Astrocyte (in vitro differentiated cells and primary cell): ENCODE measurements around the gene KCP. TPM values are rescaled to one million over a fixed set of nuclear protein-coding genes. Genes with fewer than 3 reads are reported as not detected.

Experiments
- DNase-seq: peaks from one replicate; pipeline ENCODE4 v3.0.0-alpha.2; 2010; ENCODE audit warnings: low read depth
- FAIRE-seq: peaks from 2 replicates; lab custom pipeline; 2011; peaks lifted over from hg19 to GRCh38; lab: Jason Lieb, UNC
- H2AFZ ChIP-seq: 2 replicates; pipeline ENCODE4 v1.6.0; 2012; ENCODE audit warnings: low read depth, low read length, inconsistent platforms
- H3K27ac ChIP-seq: 2 replicates; pipeline ENCODE4 v1.5.1; 2011; ENCODE audit warnings: low read depth, low read length, inconsistent platforms
- H3K27me3 ChIP-seq: 2 replicates; pipeline ENCODE4 v1.6.0; 2011; ENCODE audit warnings: low read length, inconsistent platforms; ENCODE audit not compliant: insufficient read depth
- H3K36me3 ChIP-seq: 2 replicates; pipeline ENCODE4 v1.5.1; 2011; ENCODE audit warnings: low read length, inconsistent platforms; ENCODE audit not compliant: insufficient read depth
- H3K4me1 ChIP-seq: 2 replicates; pipeline ENCODE4 v1.5.1; 2011; ENCODE audit warnings: low read length, inconsistent platforms; ENCODE audit not compliant: insufficient read depth
- H3K4me2 ChIP-seq: 2 replicates; pipeline ENCODE4 v1.6.0; 2012; ENCODE audit warnings: low read length, inconsistent platforms
- H3K4me3 ChIP-seq: 2 replicates; pipeline ENCODE4 v1.5.1; 2011; ENCODE audit warnings: low read depth, mild to moderate bottlenecking, low read length, inconsistent platforms; ENCODE audit not compliant: insufficient read depth
- H3K79me2 ChIP-seq: 2 replicates; pipeline ENCODE4 v1.6.0; 2012; ENCODE audit warnings: mild to moderate bottlenecking, low read length, inconsistent platforms; ENCODE audit not compliant: insufficient read depth
- H3K9ac ChIP-seq: 2 replicates; pipeline ENCODE4 v1.6.0; 2012; ENCODE audit warnings: mild to moderate bottlenecking, low read length, inconsistent platforms
- H3K9me3 ChIP-seq: 2 replicates; pipeline ENCODE4 v1.5.1; 2012; ENCODE audit warnings: low read depth, mild to moderate bottlenecking, low read length, inconsistent platforms; ENCODE audit not compliant: insufficient read depth
- H4K20me1 ChIP-seq: 2 replicates; pipeline ENCODE4 v1.6.0; 2012; ENCODE audit warnings: low read length, inconsistent platforms; ENCODE audit not compliant: insufficient read depth
- H3K27ac Mint-ChIP-seq: one replicate; pipeline ENCODE4 v1.8.0; 2021; ENCODE audit warnings: mild to moderate bottlenecking, mixed read lengths; ENCODE audit not compliant: unreplicated experiment
- H3K27me3 Mint-ChIP-seq: one replicate; pipeline ENCODE4 v1.8.0; 2021; ENCODE audit warnings: low read depth, mixed read lengths; ENCODE audit not compliant: unreplicated experiment
- H3K36me3 Mint-ChIP-seq: one replicate; pipeline ENCODE4 v1.8.0; 2021; ENCODE audit warnings: low read depth, mixed read lengths; ENCODE audit not compliant: unreplicated experiment
- H3K4me1 Mint-ChIP-seq: one replicate; pipeline ENCODE4 v1.8.0; 2021; ENCODE audit warnings: low read depth, mixed read lengths; ENCODE audit not compliant: unreplicated experiment
- H3K4me3 Mint-ChIP-seq: one replicate; pipeline ENCODE4 v1.8.0; 2021; ENCODE audit warnings: mild to moderate bottlenecking, moderate library complexity, mixed read lengths; ENCODE audit not compliant: unreplicated experiment
- H3K9me3 Mint-ChIP-seq: one replicate; pipeline ENCODE4 v1.8.0; 2021; ENCODE audit warnings: mild to moderate bottlenecking, mixed read lengths; ENCODE audit not compliant: unreplicated experiment
- EZH2 ChIP-seq: IDR thresholded peaks from 2 replicates; pipeline ENCODE4 v1.6.1; 2012; ENCODE audit warnings: mild to moderate bottlenecking, low read length, inconsistent platforms; ENCODE audit not compliant: insufficient read depth
- total RNA-seq: library from RNA; stranded (reverse); gene quantifications from 2 replicates; pipeline ENCODE4 v1.2.1, GENCODE V29; 2021
- TF ChIP-seq, protein P1 (sequence below): IDR thresholded peaks from 2 replicates; pipeline ENCODE4 v1.5.1; 2011; ENCODE audit warnings: low read depth, mild to moderate bottlenecking, inconsistent platforms, low read length, moderate library complexity; ENCODE audit not compliant: insufficient read depth

KCP gene
- total RNA-seq, 1 donor from 2014 or later, result 0.20 TPM

DNA sequence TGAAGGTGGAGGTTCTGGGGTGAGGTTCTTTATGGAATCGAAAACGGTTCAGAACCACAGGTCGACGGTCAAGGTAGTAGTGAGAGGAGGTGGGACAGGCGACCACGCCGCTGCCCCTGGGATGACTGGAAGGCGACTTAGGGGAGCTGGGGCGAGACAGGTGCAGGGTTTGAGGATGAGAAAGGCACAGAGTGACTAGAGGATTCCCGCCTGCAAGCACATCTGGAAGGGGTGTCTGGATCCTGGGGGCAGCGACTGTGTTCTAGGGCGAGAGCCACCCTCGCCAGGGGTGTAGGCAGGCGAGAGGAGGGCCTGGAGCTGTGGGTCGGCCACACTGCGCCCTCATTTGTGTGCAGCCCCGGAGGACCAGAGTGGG is 26.8 kb upstream of the KCP start:
- peaks cover 2% of the 10 kb centered on the region for H3K4me1 Mint-ChIP-seq
- TF ChIP-seq, protein P1, sequence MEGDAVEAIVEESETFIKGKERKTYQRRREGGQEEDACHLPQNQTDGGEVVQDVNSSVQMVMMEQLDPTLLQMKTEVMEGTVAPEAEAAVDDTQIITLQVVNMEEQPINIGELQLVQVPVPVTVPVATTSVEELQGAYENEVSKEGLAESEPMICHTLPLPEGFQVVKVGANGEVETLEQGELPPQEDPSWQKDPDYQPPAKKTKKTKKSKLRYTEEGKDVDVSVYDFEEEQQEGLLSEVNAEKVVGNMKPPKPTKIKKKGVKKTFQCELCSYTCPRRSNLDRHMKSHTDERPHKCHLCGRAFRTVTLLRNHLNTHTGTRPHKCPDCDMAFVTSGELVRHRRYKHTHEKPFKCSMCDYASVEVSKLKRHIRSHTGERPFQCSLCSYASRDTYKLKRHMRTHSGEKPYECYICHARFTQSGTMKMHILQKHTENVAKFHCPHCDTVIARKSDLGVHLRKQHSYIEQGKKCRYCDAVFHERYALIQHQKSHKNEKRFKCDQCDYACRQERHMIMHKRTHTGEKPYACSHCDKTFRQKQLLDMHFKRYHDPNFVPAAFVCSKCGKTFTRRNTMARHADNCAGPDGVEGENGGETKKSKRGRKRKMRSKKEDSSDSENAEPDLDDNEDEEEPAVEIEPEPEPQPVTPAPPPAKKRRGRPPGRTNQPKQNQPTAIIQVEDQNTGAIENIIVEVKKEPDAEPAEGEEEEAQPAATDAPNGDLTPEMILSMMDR, result no peak
- TF ChIP-seq EZH2, result no peak
- Histone ChIP-seq H3K79me2 (no peaks in the 10 kb centered on the region), H3K9me3 (no peaks in the 10 kb centered on the region), H3K27ac (no peak overlapping the region), H4K20me1 (no peaks in the 10 kb centered on the region), H3K4me3 (no peak overlapping the region), H2AFZ (no peak overlapping the region), H3K4me1 (no peaks in the 10 kb centered on the region), H3K36me3 (no peaks in the 10 kb centered on the region), H3K9ac (no peak overlapping the region), H3K4me2 (peak overlapping the region; percentile 78), H3K27me3 (peaks cover 39% of the 10 kb centered on the region)
- peaks cover 3% of the 10 kb centered on the region for H3K36me3 Mint-ChIP-seq
- no peak for FAIRE-seq
- peaks cover 67% of the 10 kb centered on the region for H3K27me3 Mint-ChIP-seq
- no peak for DNase-seq
- H3K4me3 Mint-ChIP-seq, result peak overlapping the region; percentile 76
- no peak overlapping the region for H3K27ac Mint-ChIP-seq
- H3K9me3 Mint-ChIP-seq, result peaks cover 5% of the 10 kb centered on the region

DNA sequence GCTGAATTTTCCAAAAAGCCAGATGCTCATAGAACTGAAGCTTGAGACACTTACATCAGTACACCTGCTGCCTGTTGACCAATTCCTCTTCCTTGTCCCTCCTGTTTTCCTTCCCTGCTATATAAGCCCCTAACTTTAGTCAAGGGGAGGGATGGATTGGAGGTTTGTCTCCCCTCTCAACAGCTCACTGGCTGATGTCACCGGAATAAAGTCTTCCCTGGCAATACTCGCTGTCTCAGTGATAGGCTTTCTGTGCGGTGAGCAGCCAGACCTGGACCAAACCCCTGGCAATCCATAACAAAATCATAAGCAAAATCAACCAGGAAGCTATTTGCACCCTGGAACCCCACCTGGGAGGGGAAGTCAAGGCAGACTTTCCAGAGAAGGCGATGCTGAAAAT is 26.3 kb upstream of the KCP start:
- H3K27me3 ChIP-seq, result peaks cover 39% of the 10 kb centered on the region
- FAIRE-seq (no peak), DNase-seq (no peak)
- H3K4me1 Mint-ChIP-seq, result peaks cover 2% of the 10 kb centered on the region
- no peak overlapping the region for H3K4me2 ChIP-seq
- no peaks in the 10 kb centered on the region for H3K9me3 ChIP-seq
- peaks cover 3% of the 10 kb centered on the region for H3K36me3 Mint-ChIP-seq
- no peak overlapping the region for H3K27ac ChIP-seq
- H4K20me1 ChIP-seq, result no peaks in the 10 kb centered on the region
- no peak for TF ChIP-seq EZH2
- TF ChIP-seq, protein P1, result no peak
- no peaks in the 10 kb centered on the region for H3K4me1 ChIP-seq
- H3K27ac Mint-ChIP-seq, result no peak overlapping the region
- H3K27me3 Mint-ChIP-seq, result peaks cover 68% of the 10 kb centered on the region
- H3K9me3 Mint-ChIP-seq, result peaks cover 5% of the 10 kb centered on the region
- H3K79me2 ChIP-seq, result no peaks in the 10 kb centered on the region
- H2AFZ ChIP-seq, result no peak overlapping the region
- no peak overlapping the region for H3K9ac ChIP-seq
- no peak overlapping the region for H3K4me3 Mint-ChIP-seq
- no peak overlapping the region for H3K4me3 ChIP-seq
- H3K36me3 ChIP-seq, result no peaks in the 10 kb centered on the region

DNA sequence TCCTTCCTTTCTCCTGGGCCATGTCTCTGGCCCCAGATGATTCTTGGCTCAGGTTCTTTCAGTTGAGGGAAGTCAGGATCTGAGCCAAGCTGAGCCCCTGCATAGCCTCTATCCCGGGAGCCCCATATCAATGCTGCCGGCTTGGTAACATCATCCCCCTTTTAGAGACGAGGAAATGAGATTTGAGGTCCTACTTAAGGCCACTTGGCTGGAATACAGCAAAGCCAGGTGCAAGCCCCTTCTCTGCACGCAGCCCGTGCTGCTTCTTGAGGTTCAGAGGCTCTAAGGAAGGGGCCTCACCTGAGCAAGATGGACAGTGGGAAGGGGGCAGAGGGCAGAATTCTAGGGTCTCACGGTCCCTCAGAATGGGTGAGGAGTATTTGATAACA is 24.8 kb upstream of the KCP start:
- H3K27me3 Mint-ChIP-seq, result peaks cover 64% of the 10 kb centered on the region
- no peak overlapping the region for H3K4me2 ChIP-seq
- H3K27ac Mint-ChIP-seq, result no peak overlapping the region
- H2AFZ ChIP-seq, result no peak overlapping the region
- H3K9me3 ChIP-seq, result no peaks in the 10 kb centered on the region
- TF ChIP-seq EZH2, result no peak
- TF ChIP-seq, protein P1, result no peak
- DNase-seq, result no peak
- no peak overlapping the region for H3K9ac ChIP-seq
- H3K4me1 ChIP-seq, result no peaks in the 10 kb centered on the region
- peaks cover 3% of the 10 kb centered on the region for H3K36me3 Mint-ChIP-seq
- H3K27ac ChIP-seq, result no peak overlapping the region
- no peak for FAIRE-seq
- peaks cover 5% of the 10 kb centered on the region for H3K9me3 Mint-ChIP-seq
- no peak overlapping the region for H3K4me3 Mint-ChIP-seq
- peaks cover 2% of the 10 kb centered on the region for H3K4me1 Mint-ChIP-seq
- H3K27me3 ChIP-seq, result peaks cover 37% of the 10 kb centered on the region
- H4K20me1 ChIP-seq, result no peaks in the 10 kb centered on the region
- H3K4me3 ChIP-seq, result no peak overlapping the region
- no peaks in the 10 kb centered on the region for H3K36me3 ChIP-seq
- H3K79me2 ChIP-seq, result no peaks in the 10 kb centered on the region
